GM18873 (cell line): ENCODE measurements around the gene NSMCE1.

ENCODE experiments used
- ATAC-seq: cut with Tn5 transposase; IDR thresholded peaks from one replicate; pipeline ENCODE4 v1.9.1; 2021; ENCODE audit warnings: mild to moderate bottlenecking, moderate library complexity, moderate number of reproducible peaks; ENCODE audit not compliant: unreplicated experiment, low FRiP score

NSMCE1 gene

DNA sequence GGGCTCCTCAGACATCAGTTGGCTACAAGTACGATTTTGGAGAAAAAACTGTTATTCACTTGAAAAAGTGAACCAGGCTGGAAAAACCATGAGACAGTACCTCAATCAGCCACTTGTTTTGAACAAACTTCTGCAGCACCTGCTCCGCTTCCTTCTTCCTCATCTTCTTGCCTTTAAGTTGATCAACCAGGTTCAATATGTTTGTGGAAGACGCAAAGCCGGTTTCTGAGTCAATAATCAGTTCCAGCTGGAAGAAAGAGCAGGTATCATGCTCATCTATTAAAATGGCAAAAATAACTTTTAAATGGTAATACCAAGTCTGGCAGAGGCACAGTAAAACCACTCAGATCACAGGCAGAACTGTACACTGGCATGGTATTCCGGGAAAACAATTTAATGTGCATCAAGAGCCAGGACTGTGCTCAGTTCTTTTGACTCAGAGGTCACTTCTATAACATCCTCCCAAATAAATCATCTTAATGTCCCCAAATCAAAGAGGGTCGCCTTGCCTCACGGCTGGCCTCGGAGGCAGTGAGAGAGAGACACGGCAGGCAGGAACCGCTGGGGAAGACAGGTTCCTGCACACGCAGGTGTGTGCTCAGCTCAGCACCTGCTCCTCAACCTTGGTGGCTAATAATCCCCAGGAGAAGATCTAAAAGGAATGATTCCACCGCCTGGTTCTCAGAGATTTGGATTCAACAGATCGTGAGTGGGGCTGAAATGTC is 35.5 kb downstream of the NSMCE1 start:
- no peak for ATAC-seq

DNA sequence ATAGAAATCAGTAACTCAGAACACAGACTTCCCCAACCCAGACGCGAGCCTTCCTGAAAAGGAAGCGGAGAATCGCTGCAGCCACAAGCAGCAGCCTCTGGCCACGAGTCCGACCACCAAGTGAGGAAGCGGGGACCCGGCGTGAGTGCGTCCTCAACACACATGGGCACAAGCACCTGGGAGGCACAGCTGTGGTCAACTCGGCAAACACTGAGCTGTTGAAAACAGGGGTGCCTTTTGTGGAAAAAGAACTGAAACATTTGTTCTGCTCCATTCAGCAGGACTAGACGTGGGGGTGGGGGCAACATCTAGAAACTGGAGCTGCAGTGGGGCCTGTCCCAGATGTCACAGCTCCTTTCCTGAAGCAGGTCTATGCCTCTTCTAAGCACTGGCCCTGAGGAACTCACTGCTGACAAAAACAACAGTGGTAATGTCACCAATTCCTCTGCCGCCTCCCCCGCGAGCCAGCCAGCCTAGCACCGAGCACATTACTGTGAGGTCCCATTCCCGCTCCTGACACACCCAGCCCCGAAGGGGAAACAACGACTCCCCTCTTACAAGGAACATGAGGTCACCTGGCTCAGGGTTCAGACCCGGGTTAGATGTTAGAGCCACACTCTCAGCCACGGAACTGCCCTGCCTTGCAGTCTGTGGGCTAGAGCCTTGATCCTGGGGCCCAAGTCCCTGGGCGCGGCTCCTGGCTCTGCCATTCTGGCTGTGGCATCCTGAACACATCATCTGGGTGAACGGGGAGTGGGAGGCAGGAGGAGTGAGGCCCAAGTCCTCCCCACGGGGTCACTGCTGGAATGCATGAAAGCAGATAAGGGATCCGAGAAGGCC is 36.3 kb downstream of the NSMCE1 start:
- ATAC-seq: no peak

DNA sequence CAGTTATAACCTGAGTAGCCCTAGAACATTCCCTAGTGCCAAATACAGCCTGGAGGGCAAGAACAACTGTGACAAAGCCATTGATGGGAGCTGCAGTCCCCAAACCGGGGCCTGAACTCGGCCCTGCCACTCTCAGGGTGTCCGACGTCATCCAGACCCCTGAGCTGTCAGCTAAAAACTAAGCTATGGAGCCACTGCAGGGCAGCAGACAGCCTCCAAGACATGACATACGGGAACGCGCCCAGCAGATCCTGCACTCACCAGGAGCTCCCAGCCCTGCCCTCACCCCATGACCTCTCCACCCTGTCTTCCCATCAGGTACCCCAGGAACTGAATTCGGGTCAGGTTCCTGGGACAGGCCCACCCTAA is 36.9 kb downstream of the NSMCE1 start:
- ATAC-seq: no peak

- no peak for ATAC-seq
Observed at GRCh38 chr16:27230562-27231001, 38.0 kb downstream of the NSMCE1 start.

DNA sequence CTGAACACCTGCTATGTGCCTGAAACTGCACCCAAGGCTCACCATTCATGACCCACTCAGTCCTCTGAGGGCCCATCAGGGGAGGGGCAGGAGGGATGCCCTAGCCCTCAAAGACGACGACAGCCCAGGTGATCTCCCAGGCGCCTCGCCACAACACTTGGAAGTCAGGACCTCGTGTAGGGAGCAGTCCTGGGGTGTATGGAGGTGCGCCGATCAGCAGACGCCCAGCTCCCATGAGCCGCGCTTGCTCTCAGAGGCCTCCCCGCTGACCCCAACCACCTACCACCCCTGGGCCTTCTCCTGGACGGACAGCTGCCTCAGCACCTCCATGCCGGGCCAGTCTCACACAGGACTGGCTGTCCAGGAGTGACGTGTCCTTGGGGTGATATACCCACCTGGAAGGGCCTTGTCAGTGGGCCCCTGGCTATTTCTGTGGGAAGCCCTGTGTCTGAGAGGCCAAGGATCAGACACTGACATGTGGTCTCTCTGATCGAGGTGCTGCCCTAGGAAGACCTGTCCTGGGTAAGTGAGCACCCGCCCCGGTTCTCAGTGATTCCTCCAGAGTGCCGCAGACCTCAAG is 38.6 kb downstream of the NSMCE1 start:
- no peak for ATAC-seq

DNA sequence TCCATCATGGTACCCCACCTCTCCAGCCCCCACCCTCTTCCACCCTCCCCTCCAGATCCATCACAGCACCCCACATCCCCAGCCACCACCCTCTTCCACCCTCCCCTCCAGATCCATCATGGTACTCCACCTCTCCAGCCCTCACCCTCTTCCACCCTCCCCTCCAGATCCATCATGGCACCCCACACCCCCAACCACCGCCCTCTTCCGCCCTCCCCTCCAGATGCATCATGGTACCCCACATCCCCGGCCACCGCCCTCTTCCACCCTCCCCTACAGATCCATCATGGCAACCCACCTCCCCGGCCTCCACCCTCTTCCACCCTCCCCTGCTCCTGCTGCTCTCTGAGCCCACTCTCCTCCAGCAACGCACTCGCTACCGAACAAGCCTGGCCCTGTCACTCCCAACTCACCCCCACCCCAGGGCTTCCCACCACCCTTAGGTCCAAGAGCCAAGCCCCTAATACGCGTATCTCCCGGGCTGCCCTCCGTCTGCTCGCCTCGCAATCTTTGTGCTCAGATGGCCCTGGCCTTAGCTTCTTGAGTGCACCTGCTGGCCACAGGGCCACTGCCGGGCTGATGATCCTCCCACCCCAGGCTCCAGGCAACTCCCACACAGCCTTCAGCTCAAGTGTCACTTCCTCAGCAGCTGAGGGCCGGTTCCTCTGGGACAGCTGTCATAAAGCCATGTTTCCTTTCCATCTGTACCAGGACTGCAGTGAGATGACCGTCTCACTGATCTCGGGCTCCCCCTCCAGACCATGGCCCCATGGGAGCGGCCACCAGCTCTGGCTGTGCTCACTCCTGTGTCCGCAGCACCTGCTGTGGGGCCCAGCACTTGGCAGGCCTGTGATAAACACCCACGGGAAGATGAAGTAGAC is 39.7 kb downstream of the NSMCE1 start:
- ATAC-seq: no peak

DNA sequence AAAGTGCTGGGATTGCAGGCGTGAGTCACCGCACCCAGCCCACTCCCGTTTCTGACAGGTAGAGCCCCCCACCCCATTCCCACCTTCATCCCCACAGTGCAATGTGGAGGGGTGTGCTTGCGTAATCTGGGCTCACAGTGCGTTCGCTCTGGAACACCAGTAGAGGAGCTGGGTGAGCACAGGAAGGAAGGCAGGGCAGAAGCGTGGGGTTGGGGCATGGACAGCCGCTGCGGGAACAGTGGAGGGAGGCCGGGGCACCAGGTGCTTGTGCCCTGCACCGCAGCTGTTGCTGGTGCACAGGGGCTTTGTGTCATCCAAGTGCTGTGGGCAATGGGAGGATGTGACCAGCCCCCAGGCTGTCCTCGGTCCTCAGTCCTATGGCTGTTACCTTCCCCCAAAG is 40.5 kb downstream of the NSMCE1 start:
- no peak for ATAC-seq

GRCh38 chr16:27226976-27227705 is 41.4 kb downstream of the NSMCE1 start:
- no peak for ATAC-seq

DNA sequence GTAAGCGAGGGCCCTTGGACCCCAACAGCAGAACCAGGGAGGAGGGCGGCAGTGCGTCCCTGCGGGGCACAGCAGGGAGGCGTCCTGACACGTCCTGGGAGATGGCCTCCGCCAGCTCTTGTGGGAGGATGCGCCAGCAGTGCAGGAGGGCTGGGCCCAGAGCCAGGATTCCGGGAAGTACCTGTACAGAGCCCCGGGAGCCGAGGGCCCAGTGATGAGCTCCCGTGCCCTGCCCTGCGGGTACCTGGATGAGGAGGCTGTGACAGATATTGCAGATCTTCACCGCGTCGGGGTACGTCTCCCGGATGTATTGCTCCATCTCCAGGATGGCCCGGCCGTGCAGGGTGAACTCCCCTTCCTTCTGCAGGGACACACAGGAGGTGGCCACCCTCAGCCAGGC is 42.1 kb downstream of the NSMCE1 start:
- no peak for ATAC-seq

- ATAC-seq: no peak
Observed at GRCh38 chr16:27225536-27226360, 42.8 kb downstream of the NSMCE1 start.

DNA sequence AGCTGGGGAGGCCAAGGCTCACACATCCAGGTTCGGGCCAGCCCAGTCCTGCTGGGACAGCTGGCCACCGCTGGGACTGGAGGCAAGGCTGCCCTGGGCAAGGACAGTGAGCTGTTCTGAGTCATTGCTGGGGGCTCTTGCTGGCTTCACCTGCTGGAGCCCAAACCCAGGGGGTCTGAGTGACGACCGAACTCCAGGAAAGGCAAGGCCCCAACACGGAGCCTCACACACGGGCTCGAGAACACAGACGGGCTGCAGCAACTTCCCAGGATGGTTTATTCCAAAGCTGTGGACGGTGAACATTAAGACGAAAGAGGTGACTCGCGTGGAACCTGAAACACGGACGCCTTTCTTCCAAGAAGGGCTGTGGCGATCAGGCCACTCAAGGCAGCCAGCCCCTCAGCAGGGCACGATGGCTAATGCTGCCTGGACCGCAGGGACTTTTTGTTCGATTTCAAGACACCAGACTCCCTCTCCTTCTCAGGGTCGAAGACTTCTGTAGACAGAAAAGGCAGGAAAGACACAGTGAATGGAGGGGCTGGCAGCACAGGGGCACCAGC is 43.8 kb downstream of the NSMCE1 start:
- no peak for ATAC-seq

GRCh38 chr16:27224271-27224737 is 44.3 kb downstream of the NSMCE1 start:
- ATAC-seq: no peak

- no peak for ATAC-seq
Observed at GRCh38 chr16:27223701-27224100, 44.9 kb downstream of the NSMCE1 start.

- ATAC-seq: no peak
Observed at GRCh38 chr16:27223226-27223610, 45.4 kb downstream of the NSMCE1 start.

DNA sequence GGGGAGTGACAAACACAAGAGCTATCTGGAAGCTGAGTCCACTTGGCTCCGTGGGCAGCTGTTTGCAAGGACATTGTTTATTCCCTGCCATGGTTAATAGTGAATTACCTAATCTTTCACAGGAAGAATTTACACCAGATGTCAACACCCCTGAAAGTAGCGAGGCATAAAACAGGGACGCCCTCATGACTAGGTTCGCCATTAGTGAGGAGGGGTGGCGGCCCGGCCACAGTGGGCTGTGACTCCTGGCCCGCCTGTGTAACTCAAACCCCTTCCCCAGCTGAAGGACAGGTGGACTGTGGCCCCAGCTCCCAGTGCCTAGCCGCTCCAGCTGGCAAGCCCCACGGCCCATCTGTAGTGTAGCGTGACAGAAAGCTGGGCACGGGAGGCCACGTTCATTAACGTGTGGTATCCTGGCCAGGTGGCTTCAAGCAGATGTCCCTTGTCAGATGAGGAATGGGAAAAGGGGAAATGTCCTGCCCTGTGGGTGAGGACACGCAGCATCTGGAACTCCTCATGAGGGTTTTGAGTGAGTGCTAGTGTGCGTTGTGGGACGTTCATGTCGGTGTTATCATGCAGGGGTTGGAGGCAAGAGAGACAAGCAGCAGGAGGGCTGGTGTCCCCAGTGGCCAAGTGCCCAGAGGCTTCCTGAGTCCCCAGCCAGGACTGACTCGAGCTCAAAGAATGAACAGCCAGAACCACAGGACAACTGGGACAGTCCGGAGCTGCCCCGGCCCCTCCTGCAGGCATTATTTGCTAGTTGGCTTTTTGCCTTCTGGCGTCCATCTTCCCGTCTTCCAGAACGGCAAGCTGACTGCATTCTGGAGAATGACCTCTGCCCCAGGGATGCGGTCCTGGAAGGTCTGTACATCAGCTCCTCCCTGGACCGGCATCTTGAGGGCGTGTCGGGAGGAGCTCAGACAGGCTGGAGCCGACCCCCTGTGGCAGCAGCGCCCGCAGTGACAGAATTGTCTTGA is 46.0 kb downstream of the NSMCE1 start:
- no peak for ATAC-seq

- ATAC-seq: no peak
Observed at GRCh38 chr16:27221576-27222248, 46.9 kb downstream of the NSMCE1 start.

- ATAC-seq: no peak
Observed at GRCh38 chr16:27220991-27221390, 47.6 kb downstream of the NSMCE1 start.
